NCI-H69 (cell line): Measurements from ENCODE around the gene APOL5.
A peak's percentile ranks its signal among the peaks of the same experiment; 100 is the strongest.
"Not testable (repeated sequence)": the region's sequence is repeated elsewhere in the genome, so short reads cannot be mapped to it uniquely, and the experiment has no call there.

Experiments used
- DNase-seq: peaks from one replicate; lab custom pipeline; 2025; lab: John Stamatoyannopoulos, UW

APOL5 gene

DNA sequence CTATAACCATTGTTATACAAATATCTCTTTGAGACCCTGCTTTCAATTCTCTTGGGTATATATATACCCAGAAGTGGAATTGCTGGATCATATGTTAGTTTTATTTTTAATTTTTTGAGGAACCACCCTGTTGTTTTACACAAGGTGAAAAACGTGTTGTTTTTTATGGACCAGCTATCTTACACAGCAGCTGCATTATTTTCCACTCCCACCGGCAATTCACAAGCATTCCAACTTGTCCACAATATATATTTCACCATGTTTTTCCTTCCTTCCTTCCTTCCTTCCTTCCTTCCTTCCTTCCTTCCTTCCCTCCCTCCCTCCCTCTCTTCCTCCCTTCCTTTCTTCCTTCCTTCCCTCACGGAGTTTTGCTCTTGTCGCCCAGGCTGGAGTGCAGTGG, 6.3 kb upstream of the APOL5 start:
- no peak for DNase-seq

DNA sequence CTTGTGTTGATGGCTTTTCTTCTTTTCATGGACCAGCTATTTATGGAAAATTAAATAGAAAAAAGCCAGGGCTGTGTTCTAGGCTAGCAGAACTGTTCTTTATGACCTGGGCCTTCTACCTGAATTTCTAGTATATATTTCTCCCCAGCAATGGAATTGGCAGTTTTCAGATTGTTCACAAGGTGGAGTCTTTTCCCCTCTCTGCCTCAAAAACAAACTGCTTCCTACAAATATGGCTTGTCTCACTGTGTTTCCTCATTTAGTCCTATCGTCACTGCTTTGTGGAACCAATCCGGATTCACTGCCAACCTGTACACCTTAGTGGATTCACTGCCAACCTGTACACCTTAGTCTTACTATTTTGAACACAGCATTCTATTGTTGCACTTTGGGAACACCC, 5.0 kb upstream of the APOL5 start:
- peak; percentile 35 for DNase-seq

DNA sequence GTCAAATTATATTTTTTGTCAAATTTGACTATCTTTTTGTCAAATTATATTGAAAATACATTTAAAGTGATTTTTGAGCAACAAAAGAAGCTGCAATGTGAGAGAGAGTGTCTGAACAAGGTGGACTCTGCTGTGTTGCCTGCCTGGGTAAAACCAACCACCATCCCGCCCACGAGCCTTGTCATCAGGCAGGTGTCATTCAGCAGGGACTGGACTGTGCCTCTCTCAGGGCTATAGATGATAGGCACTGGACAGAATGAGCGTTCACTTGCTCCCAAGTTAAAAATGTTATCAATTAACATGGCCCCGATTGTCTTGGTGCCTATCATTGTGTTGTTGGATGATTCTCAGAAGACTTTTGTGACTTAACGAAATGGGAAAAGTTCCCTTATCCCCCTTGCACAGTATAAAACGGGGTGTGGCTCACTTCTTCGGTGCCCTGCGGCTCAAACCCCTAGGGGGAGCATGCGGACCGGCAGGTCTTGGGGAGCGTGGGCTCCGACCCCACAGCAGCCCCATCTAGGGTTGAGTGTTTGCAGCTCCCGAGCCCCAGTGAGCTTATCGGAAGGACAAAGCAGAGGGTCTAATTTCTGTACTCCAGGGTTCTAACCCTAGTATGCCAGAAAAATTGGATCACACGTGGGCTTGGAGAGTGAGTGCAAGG, 1.7 kb downstream of the APOL5 start:
- DNase-seq: no peak

DNA sequence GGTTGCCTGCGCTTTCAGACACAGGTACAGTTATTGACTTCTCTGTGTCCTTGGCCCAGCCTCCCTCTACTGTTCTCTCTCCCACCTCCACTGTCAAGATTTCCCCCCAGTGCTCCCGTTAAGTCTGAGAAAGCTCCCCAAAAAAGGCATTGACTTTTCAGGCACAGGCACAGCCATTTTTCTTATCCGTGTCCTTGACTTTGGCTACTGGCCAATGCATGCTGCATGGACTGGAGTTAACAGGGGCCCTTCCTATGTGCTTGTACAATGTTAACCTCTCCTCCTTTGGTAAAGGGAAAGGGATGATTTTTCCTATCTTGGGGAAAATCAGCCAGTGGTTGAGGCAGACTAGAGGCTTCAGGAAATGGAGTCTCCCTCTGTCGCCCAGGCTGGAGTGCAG, 4.3 kb downstream of the APOL5 start:
- no peak for DNase-seq

DNA sequence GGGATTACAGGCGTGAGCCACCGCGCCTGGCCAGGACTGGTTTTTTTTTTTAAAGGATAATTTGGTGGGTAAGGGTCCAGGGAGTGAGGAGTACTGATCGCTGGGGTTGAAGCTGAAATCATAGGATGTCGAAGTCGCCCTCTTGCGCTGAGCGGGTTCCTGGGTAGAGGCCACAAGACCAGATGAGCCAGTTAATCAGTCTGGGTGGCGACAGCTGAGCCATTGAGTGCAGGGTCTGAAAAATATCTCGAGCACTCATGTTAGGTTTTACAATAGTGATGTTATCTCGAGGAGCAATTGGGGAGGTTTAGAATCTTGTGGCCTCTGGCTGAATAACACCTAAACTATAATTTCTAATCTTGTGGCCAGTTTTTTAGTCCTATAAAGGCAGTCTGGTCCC, 7.8 kb downstream of the APOL5 start:
- no peak for DNase-seq

DNA sequence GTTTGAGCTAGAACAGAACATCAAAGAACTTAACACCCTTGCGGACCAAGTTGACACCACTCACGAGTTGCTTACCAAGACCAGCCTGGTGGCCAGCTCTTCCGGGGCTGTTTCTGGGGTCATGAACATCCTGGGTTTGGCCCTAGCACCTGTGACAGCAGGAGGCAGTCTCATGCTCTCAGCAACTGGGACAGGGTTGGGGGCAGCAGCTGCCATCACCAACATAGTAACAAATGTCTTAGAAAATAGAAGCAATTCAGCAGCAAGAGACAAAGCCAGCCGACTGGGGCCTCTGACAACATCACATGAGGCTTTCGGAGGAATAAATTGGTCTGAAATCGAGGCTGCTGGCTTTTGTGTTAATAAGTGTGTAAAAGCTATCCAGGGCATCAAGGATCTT, 8.7 kb downstream of the APOL5 start:
- no peak for DNase-seq

DNA sequence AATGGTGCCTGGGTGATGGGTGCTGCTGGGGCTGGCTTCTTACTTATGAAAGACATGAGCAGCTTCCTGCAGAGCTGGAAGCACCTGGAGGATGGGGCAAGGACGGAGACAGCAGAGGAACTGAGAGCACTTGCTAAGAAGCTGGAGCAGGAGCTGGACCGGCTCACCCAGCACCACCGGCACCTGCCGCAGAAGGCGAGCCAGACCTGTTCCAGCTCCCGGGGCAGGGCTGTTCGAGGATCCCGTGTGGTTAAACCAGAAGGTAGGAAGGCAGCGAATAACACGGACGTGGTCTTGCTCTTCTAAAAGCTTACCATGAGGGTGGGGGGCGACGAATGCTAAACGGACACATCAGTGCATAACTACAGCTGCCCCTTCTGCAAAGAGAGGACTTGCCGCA, 9.3 kb downstream of the APOL5 start:
- no peak for DNase-seq

DNA sequence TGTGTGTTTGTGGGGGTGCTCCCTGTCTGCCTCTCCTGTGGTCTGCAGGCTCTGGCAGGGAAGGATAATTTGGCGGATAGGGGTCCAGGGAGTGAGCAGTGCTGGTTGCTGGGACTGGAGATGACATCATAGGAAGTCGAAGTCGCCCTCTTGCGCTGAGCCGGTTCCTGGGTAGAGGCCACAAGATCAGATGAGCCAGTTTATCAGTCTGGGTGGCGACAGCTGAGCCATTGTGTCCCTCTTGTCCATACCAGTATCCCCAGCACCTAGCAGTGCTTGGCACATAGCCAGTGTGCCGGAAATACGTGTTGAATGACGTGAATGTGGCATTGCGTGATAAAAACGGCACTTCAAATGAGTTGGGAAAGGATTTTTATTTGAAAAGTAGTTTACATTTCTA, 9.8 kb downstream of the APOL5 start:
- no peak for DNase-seq

DNA sequence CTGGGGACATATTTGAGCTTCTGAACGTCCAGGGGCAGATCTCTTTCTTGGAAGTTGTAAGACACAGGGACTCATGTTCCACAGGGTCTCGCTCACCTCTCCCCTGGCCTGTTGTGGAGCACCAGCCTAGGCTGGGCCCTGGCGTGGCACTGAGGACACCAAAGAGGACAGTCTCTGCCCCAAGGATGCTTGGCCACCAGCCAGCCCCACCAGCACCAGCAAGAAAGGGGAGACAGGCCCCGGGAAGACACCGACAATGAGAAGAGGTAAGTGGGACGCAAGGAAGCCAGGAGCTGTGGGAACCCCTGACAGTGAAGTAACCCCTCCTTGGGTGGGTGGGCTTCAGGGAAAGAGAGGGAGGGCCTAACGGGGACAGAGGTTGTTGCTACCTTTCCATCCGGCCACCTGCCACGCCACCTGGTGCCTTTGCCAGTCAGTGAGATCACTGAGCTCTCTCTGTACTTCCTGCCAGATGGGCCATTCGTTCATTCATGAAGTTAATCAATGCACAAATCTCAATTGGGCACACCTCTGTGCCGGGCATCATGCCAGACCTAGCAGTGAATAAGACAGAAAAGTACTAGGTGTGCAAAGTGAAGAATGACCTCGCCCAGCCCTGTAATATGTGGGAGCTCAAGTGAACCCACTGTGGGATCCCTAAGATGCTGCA, 11.1 kb downstream of the APOL5 start:
- DNase-seq: peak; percentile 98

DNA sequence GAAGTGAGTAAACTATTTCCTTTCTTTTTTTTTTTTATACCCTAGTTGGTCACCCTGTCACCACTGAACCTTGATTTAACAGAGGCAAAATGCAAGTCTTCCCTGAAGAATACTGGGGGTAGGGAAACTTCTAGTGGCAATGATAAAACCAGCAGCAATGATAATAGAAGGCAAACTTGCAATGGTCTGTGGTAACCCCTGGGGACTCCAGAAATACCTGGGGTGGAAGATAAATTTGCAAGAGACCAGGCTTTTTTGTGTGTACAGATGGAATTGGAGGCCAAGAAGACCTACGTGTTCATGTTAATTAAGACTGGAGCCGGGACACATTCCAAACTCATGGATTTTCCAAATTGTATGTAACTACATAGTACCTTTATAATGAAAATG, 11.6 kb downstream of the APOL5 start:
- peak; percentile 69 for DNase-seq

DNA sequence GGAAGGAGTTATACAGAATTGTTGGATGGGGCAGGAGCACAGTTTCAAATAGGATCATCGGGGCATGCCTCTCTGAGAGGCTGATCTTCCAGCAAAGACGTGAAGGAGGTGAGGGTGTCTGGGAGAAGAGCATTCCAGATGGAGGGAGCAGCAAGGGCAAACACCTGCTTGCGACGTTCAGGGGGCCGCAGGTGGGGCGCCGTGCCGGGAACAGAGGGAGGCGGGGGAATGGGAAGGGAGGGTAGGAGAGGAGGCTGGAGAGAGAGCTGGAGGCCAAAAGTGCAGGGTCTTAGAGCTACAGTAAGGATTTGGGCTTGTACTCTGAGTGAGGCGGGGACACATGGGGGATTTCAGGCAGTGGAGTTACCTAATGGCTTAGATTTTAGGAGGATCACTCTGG, 13.6 kb downstream of the APOL5 start:
- no peak for DNase-seq

DNA sequence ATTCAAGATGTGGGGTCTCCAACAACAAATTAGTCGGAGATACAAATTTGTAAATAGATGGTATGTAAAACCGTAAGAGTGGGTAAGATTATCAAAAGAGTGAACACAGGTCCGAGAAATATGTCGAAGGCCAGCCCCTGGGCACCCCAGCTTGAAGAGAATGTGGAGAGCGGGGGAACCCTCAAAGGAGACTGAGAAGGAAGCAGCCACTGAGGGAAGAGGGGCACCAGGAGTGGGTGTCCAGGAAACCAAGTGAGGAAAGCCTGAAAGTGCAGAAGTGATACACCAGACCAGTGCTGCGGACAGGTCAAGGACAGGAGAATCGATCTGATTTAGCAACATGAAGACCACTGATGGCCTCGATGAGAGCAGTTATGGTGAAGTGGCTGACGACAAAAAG, 14.4 kb downstream of the APOL5 start:
- DNase-seq: no peak

DNA sequence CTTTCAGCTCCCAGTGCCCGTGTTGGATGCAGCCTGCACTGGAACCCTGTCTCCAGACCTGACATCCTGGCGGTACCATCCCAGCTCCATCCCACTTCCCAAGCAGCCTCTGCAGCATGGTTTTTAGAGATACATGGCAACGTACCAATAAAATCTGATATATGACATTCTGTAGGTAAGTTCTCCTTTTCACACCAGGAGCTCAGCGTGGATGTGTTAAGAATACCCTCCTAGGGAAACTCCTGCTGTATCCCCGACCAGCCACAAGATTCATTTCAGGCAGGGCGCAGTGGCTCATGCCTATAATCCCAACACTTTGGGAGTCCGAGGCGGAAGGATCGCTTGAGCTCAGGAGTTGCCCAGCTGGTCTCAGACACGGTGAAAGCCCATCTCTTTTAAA, 15.4 kb downstream of the APOL5 start:
- no peak for DNase-seq

DNA sequence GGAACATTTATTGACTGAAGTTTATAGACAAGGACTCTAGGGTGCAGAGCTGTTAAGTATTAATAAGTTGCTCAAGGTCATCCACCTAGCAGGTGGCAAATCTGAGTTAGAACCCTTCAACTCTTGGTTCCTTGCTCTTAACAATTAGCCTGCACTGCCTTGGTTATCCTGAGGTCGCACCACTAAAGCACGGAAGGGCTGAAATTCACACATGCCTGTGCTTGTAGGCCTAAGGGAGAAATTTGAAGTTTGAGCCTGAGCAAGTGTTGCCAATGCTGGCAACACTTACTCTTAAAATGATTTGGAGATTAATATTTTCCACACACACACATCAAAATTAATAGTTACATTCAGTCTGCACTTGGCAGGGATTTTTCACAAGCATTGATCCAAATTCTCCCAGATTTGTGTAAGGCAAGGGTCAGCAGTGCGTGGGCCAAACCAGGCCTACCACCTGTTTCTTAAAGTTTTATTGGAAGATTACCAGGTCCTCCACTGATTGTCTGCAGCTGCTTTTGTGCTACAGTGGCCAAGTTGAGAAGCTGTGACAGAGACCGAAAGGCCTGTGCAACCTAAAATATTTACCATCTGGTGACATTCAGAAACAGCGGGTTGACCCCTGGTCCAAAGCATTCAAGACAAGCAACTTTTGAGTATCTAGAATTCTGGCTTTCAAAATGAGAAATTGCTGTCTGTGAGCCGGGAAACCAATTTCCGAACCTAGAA, 16.3 kb downstream of the APOL5 start:
- no peak for DNase-seq

DNA sequence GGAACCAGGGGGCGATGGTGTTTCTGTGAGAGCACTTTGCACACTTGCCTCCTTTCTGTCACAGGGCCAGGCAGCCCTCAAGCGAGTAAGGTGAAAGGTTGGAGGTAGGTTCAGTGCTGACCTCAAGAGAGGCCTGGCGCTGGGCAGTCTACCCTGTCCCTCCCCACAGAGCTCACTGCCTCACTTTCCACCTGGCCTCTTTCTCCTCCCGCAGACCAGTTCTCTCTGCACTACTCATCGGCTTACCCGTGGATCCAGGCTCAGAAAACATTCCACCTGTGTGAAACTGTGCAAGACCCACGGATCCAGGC, 16.8 kb downstream of the APOL5 start:
- no peak for DNase-seq

DNA sequence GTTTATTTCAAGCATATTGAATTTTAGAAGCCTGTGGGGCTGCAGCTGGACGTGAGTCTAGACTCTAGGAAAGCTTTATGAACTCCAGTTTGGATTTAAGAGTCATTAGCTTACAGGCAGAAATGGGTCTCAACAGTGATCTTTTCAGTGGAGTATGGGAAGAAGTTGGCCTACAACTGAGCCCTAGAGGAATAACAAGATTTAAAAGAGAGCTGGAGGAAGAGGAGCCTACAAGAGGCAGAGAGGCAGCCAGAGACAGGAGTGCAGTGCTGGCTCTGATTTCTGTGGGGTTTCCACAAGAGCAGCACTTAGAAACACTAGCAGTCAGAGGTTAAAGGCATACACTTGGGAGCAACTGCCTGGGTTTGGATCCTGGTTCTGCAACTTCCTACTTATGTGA, 17.9 kb downstream of the APOL5 start:
- DNase-seq: no peak

DNA sequence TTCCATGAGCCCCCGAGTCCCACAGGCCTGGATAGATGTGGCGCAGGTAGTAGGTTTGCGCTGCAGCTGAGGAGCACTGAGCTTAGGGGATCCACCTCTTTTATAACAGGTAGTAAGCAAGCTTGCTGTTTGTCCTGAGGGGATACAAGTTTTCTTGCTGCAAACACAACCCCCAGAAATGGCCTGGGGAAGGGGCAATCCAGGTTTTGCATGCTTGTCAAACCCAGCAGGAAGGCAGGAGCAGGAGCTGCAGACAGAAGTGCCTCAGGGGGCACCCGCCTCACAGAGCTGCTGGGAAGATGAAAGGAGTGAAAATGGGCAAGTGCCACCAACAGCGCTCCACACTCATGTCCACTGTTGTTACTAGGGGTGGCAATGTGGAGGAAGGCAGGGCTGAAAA, 18.5 kb downstream of the APOL5 start:
- DNase-seq: no peak

DNA sequence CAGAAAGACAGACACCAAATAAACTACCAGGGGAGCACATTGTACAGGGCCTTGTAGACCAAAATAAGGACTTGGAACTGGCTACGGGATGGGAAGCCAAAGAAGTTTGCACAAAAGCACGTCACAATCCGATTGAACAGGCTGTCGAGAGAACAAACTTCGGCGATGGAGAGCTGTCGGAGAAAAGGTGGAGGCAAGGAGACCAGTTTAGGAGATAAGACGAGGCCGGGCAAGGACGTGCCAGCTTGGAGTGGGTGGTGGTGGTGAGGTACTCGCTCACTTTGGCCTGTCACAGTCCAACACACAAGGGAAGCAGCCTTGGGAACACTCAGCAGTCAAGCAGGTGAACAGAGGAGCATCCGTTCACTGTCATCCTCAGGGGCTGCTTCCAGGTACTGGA, 19.0 kb downstream of the APOL5 start:
- no peak for DNase-seq

DNA sequence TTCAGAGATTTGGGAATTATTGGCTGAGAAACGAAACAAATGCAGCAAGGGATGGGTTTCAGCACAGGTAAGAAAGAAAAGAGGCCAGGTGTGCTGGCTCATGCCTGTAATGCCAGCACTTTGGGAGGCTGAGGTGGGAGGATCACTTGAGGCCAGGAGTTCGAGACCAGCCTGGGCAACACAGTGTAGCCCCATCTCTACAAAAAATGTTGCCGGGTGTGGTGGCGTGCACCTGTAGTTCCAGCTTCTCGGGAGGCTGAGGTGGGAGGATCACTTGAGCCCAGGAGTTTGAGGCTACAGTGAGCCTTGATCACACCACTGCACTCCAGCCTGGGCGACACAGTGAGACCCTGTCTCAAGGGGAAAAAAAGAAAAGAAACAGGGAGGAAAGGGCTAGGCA, 20.2 kb downstream of the APOL5 start:
- not testable (repeated sequence) for DNase-seq

DNA sequence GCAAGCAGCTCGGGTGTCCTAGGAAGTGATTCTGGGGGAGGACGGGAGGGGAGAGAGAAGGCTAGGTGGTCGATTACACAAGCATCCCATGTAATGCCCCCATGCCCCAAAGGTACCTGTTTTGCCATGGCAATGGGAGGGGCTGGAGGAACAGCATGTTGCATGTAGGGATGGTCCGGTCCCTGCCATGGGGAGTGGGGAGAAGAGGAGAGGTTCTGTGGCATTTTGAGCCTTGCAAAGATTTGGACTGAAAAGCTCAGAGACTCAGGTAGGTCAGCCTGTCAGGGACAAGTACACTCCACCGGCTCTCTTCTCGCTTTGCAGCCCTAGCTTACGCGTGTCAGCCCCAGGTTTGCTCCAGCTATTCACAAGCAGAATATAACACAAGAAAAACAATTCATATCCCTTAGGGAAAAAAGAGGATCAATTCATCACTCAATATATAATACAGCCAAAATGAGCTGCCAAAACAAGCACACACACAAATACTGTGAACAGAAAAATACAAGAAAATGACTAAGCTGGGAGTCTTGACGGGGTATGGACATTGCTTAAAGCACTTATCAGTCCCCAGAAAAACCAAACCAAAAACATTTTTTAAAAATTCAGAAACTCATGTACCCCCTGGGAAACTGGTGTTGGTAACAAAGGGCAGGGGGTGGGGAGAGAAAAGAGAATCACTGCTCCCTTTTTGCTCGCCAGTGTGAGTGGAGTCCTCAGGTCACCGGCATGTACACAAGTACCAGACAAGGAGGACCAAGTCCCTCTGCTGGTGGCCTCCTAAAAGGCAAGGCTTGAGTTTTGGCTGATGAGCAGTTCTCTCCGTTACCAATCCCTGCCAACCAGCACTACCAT, 21.6 kb downstream of the APOL5 start:
- peak; percentile 20 for DNase-seq

DNA sequence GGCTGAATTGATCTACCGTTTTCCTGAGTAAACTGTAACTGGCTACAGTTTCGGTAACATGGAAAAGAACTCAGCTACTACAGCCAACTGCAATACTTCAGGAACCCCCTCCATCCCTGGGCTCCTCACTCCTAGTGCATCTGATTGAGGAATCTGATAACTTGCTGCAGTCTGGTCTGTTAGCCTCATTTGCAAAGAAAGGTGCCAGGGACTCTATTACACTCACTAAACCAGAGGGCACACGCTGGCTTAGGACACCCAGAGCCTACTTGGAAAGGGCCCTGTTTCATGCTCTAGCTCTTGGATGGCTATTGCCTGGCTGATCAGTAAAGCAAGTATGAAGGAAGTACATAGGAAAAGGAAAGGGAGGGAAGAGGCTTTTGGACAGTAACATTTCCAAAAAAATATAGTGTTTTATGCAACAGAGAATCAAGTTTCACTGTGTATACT, 22.3 kb downstream of the APOL5 start:
- DNase-seq: no peak

DNA sequence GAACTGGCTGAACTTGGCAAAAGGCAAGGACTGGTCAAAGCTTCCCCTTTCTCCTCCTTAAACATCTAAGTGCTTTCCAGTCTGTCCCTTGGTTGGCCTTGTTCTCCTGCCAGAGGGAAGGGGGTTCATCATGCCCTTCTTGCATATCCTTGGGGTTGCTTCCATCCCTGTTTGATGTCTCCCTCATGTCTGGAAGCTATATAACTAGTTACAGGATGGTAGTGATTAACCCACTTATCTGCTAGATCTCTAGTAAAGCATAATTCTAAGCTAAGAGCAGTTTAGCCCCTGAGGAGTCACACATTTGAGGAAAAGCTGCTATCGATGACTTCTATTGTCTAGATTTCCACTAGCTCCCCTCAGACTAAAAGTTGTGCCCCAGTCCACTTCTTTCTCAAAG, 22.9 kb downstream of the APOL5 start:
- DNase-seq: no peak
